Natural killer cell treated with Interleukin-12 subunit alpha and Interleukin-12 subunit beta and Interleukin-15 and Interleukin-18, amount 100 ng/mL, for 72 hours (primary cell): ENCODE results near the gene C2orf92. TPM values are rescaled to one million over a fixed set of nuclear protein-coding genes. Genes with fewer than 3 reads are reported as not detected.

Source experiments
- ATAC-seq, 2 donors: fragments of 150-1000 bp; cut with Tn5 transposase in 1 of 2; sonication (Bioruptor Pico), chemical (Tn5 transposase) in 1 of 2; 2 replicates each; pipeline ENCODE4 v1.10.0; 2021
- DNase-seq: peaks from one replicate; pipeline ENCODE4 v3.0.0; 2022; ENCODE audit warnings: low spot score
- H3K27ac Mint-ChIP-seq, 2 donors: 1 replicate in 1 of 2; 2 replicates in 1 of 2; pipeline ENCODE4 v1.8.0; 2022; ENCODE audit warnings: mixed read lengths in 2 of 2, mild to moderate bottlenecking in 1 of 2, moderate library complexity in 1 of 2
- H3K27me3 Mint-ChIP-seq, 2 donors: 1 replicate in 1 of 2; 2 replicates in 1 of 2; pipeline ENCODE4 v1.8.0; 2022; ENCODE audit warnings: mixed read lengths in 2 of 2
- H3K36me3 Mint-ChIP-seq: one replicate; pipeline ENCODE4 v1.8.0; 2022; ENCODE audit warnings: mixed read lengths
- H3K4me1 Mint-ChIP-seq, 2 donors: 1 replicate in 1 of 2; 2 replicates in 1 of 2; pipeline ENCODE4 v1.8.0; 2022; ENCODE audit warnings: low read depth in 2 of 2, mixed read lengths in 2 of 2, mild to moderate bottlenecking in 1 of 2
- H3K4me3 Mint-ChIP-seq: one replicate; pipeline ENCODE4 v1.8.0; 2022; ENCODE audit warnings: mixed read lengths
- H3K9me3 Mint-ChIP-seq: 2 replicates; pipeline ENCODE4 v1.8.0; 2022; ENCODE audit warnings: mixed read lengths
- total RNA-seq, 2 donors: library from RNA; stranded (reverse); gene quantifications; one replicate each; pipeline ENCODE4 v1.2.3, GENCODE V29; 2022

The C2orf92 gene
- total RNA-seq, 2 donors from 2014 or later, result 8.6 to 13.6 TPM

GRCh38 chr2:97691166-97691565 lies 21.7 kb downstream of the C2orf92 start:
- Mint-ChIP-seq H3K4me1 (peaks cover 0 to 4% of the 10 kb centered on the region in 2 donors), H3K27ac (no peak overlapping the region), H3K9me3 (no peaks in the 10 kb centered on the region), H3K36me3 (no peaks in the 10 kb centered on the region), H3K4me3 (no peak overlapping the region), H3K27me3 (peaks cover 0 to 5% of the 10 kb centered on the region in 2 donors)
- no peak for DNase-seq
- ATAC-seq, result no peak

GRCh38 chr2:97693476-97693875 lies 24.0 kb downstream of the C2orf92 start:
- no peak for ATAC-seq

GRCh38 chr2:97695744-97696143 lies 26.2 kb downstream of the C2orf92 start:
- no peak for DNase-seq
- no peaks in the 10 kb centered on the region for H3K27me3 Mint-ChIP-seq
- H3K27ac Mint-ChIP-seq, result no peak overlapping the region
- H3K36me3 Mint-ChIP-seq, result no peaks in the 10 kb centered on the region
- H3K9me3 Mint-ChIP-seq, result no peaks in the 10 kb centered on the region
- ATAC-seq, result no peak
- H3K4me1 Mint-ChIP-seq, result peaks cover 4 to 6% of the 10 kb centered on the region in 2 donors
- no peak overlapping the region for H3K4me3 Mint-ChIP-seq

More at GRCh38 chr2:97693476-97693875, 24.0 kb downstream of the C2orf92 start:
- H3K9me3 Mint-ChIP-seq, result no peaks in the 10 kb centered on the region
- no peak overlapping the region for H3K27ac Mint-ChIP-seq
- peaks cover 0 to 3% of the 10 kb centered on the region in 2 donors for H3K27me3 Mint-ChIP-seq
- H3K36me3 Mint-ChIP-seq, result no peaks in the 10 kb centered on the region
- DNase-seq, result no peak
- H3K4me3 Mint-ChIP-seq, result no peak overlapping the region
- H3K4me1 Mint-ChIP-seq, result peaks cover 4% of the 10 kb centered on the region in 2 donors

- no peaks in the 10 kb centered on the region for H3K36me3 Mint-ChIP-seq
- ATAC-seq, result peak; percentile 80 to 89
- H3K27ac Mint-ChIP-seq, result no peak overlapping the region
- DNase-seq, result peak; percentile 89
- no peak overlapping the region for H3K4me3 Mint-ChIP-seq
- H3K27me3 Mint-ChIP-seq, result no peaks in the 10 kb centered on the region
- H3K9me3 Mint-ChIP-seq, result no peaks in the 10 kb centered on the region
- peaks cover 4 to 6% of the 10 kb centered on the region in 2 donors for H3K4me1 Mint-ChIP-seq
These were observed 28.0 kb downstream of the C2orf92 start for GRCh38 chr2:97697252-97698235.

GRCh38 chr2:97698530-97698929 lies 29.0 kb downstream of the C2orf92 start:
- H3K4me1 Mint-ChIP-seq, result peaks cover 4 to 6% of the 10 kb centered on the region in 2 donors
- DNase-seq (no peak), ATAC-seq (no peak)
- no peak overlapping the region for H3K4me3 Mint-ChIP-seq
- no peak overlapping the region for H3K27ac Mint-ChIP-seq
- H3K36me3 Mint-ChIP-seq, result no peaks in the 10 kb centered on the region
- no peaks in the 10 kb centered on the region for H3K27me3 Mint-ChIP-seq
- no peaks in the 10 kb centered on the region for H3K9me3 Mint-ChIP-seq

DNA sequence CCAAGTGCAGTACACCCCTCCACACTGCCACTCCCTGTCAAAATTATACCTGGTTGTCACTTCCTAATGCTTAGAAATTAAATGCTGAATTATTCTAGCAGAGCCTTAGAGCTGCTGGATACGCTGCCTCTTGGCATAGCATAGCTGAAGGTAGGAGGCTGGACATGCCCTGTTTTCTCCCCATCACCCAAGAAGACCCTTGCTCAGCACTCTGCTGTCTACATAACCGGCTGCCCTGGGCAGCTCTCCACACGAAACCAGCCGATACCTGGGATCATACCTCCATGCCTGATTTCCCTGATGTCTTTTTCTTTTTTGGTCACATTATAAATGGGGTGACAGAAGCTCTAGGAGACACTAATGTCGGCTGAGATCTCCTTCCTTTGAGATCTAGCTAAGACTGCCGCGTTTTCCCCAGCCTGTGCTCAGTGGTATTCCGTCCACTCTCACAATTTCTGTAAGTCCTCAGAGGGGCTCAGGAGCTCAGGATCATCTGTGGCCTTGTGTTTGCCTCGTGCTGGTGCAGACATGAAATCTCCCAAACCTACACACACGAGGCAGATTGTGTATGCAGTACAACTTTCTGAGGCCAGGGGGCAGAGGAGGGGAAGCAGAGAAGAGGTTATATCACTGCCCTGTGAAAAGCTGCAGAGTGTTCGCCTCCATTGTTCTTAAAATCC lies 30.4 kb downstream of the C2orf92 start:
- peak; percentile 68 to 77 for ATAC-seq

DNA sequence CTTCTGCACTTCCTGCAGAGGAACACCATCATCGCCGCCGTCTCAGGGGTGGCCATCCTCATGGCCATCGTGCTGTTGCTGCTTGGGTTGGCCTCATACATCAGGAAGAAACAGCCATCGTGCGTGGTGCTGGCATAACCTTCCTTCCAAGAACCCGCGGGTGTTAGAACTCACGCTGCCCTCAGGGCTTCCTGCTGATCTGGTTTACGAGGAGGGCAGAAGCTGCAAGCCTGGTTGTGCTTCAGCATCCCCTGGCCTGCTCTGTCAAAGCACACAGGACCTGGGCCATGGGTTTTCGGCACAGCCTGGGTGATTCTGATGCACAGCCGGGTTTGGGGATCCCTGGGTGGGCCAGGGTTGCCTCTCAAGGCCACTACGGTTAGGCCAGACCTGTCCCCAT lies 31.7 kb downstream of the C2orf92 start:
- H3K4me1 Mint-ChIP-seq, result peaks cover 4 to 6% of the 10 kb centered on the region in 2 donors
- H3K27me3 Mint-ChIP-seq, result no peaks in the 10 kb centered on the region
- H3K27ac Mint-ChIP-seq, result no peak overlapping the region

More for the DNA sequence above, 30.4 kb downstream of the C2orf92 start:
- no peak overlapping the region for H3K27ac Mint-ChIP-seq
- H3K4me1 Mint-ChIP-seq, result peaks cover 4 to 6% of the 10 kb centered on the region in 2 donors
- H3K4me3 Mint-ChIP-seq, result no peak overlapping the region
- H3K9me3 Mint-ChIP-seq, result no peaks in the 10 kb centered on the region
- no peaks in the 10 kb centered on the region for H3K36me3 Mint-ChIP-seq
- no peaks in the 10 kb centered on the region for H3K27me3 Mint-ChIP-seq
- no peak for DNase-seq

DNA sequence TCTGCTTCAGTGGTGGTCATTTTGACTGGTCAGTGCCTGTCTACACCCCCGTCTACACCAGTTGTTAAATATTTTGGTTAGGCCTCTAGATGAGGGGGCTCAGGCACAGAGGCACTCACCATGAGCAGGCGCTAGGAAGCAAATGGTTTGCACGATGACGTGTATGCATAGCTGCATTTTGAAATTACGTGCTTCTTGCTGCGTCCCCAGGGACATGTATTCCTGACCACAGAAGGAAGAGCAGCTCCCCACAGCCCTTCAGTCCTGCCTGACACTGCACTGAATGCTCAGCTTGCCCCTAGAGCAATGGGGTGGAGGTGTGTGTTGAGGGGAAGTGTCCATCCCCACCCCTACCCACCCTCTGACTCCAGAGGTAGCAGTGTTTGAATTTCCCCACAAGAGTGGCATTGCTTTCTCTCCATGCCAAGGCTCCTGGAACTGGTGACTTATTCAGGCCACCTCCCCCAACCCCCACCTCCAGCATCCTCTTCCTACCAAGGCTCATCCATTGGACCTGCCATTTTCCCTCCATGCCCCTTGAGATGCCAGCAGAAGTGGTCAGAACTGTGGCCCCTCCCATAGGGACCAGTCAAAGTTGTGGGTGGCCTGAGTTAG lies 32.4 kb downstream of the C2orf92 start:
- Mint-ChIP-seq H3K27ac (no peak overlapping the region), H3K4me3 (no peak overlapping the region), H3K27me3 (no peaks in the 10 kb centered on the region), H3K9me3 (no peaks in the 10 kb centered on the region), H3K36me3 (no peaks in the 10 kb centered on the region), H3K4me1 (peaks cover 4 to 6% of the 10 kb centered on the region in 2 donors)
- ATAC-seq (peak in 1 of 2 donors; percentile 9), DNase-seq (no peak)

More for the DNA sequence above, 31.7 kb downstream of the C2orf92 start:
- ATAC-seq (no peak), DNase-seq (no peak)
- H3K9me3 Mint-ChIP-seq, result no peaks in the 10 kb centered on the region
- H3K36me3 Mint-ChIP-seq, result no peaks in the 10 kb centered on the region
- no peak overlapping the region for H3K4me3 Mint-ChIP-seq

GRCh38 chr2:97702731-97703470 lies 33.4 kb downstream of the C2orf92 start:
- DNase-seq (no peak), ATAC-seq (no peak)
- H3K9me3 Mint-ChIP-seq, result no peaks in the 10 kb centered on the region
- peaks cover 0 to 6% of the 10 kb centered on the region in 2 donors for H3K4me1 Mint-ChIP-seq
- no peaks in the 10 kb centered on the region for H3K27me3 Mint-ChIP-seq
- no peaks in the 10 kb centered on the region for H3K36me3 Mint-ChIP-seq
- no peak overlapping the region for H3K4me3 Mint-ChIP-seq
- no peak overlapping the region for H3K27ac Mint-ChIP-seq

DNA sequence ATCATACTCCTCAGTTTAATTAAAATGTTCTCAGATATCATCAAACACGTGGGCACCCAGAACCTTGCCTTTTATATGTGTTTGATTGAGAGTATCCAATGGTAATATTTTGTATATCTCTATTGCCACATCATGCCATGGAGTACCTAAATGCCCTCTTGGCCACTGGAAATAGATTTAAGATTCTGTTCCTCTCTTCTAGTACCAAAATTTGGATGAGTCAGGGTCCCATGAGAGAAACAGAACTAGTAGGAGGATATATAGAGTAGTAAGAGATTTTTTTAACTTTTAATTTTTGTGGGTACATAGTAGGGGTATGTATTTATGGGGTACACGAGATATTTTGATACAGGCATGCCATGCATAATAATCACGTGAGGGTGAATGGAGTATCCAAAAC lies 34.2 kb downstream of the C2orf92 start:
- H3K4me3 Mint-ChIP-seq, result no peak overlapping the region
- no peak for DNase-seq
- peaks cover 0 to 6% of the 10 kb centered on the region in 2 donors for H3K4me1 Mint-ChIP-seq

GRCh38 chr2:97704989-97705388 lies 35.5 kb downstream of the C2orf92 start:
- H3K9me3 Mint-ChIP-seq, result no peaks in the 10 kb centered on the region
- no peak overlapping the region for H3K27ac Mint-ChIP-seq
- DNase-seq, result no peak
- H3K4me3 Mint-ChIP-seq, result no peak overlapping the region
- H3K4me1 Mint-ChIP-seq, result peaks cover 5 to 7% of the 10 kb centered on the region in 2 donors
- ATAC-seq, result no peak
- H3K27me3 Mint-ChIP-seq, result no peaks in the 10 kb centered on the region
- no peaks in the 10 kb centered on the region for H3K36me3 Mint-ChIP-seq

More for the DNA sequence above, 34.2 kb downstream of the C2orf92 start:
- Mint-ChIP-seq H3K27ac (no peak overlapping the region), H3K9me3 (no peaks in the 10 kb centered on the region), H3K27me3 (no peaks in the 10 kb centered on the region), H3K36me3 (no peaks in the 10 kb centered on the region)
- ATAC-seq, result no peak

DNA sequence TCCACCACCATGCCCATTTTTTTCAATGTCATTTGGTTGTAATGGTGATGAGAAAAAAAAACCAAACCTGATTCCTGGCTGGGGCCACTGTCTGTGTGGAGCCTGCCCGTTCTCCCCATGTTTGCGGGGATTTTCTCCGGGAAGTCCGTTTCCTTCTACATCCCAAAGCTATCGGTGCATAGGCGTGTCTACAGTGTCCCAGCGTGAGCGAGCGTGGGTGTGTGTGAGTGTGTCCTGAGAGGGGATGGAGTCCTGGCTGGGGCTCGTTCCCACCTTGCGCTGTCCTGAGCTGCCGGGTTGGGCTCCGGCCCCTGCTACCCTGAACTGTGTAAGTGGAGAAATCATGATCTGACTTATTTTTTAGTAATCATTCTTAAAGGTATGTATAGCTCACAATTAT lies 36.6 kb downstream of the C2orf92 start:
- peaks cover 8% of the 10 kb centered on the region in 2 donors for H3K4me1 Mint-ChIP-seq
- DNase-seq (no peak), ATAC-seq (no peak)
- H3K27me3 Mint-ChIP-seq, result no peaks in the 10 kb centered on the region
- H3K4me3 Mint-ChIP-seq, result no peak overlapping the region
- no peaks in the 10 kb centered on the region for H3K9me3 Mint-ChIP-seq
- H3K36me3 Mint-ChIP-seq, result no peaks in the 10 kb centered on the region
- H3K27ac Mint-ChIP-seq, result no peak overlapping the region

DNA sequence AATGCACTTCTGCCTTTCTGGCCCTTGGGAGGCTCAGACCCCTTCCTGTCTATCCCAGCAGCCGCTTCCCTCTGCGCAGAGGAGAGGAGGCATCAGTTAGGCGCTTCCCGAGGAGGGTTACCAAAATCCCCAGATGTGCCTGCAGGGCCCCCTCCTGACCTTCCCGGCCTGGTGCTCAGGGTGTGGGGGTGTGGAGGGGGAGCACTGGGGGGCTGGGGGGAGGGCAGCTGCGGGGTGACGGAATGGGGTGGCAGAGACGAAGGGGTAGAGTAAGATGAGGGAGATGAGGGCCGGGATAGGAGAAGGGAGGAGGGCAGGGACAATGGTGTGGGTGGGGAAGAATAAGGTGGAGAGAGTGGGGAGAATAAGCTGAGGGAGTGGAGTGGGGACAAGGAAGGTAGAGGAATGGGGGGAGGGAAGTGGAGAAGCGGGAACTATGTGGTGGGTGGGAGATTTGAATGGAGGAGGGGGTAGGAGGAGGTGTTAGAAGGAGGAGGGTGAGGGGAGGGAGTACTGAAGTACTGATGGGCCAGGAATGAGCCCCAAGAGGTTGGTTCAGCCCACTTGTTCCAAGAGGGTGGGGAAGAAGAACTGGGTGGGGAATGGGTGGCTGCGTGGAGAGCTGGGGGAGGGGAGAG lies 37.3 kb downstream of the C2orf92 start:
- ATAC-seq (no peak), DNase-seq (no peak)
- Mint-ChIP-seq H3K4me1 (peaks cover 13 to 14% of the 10 kb centered on the region in 2 donors), H3K9me3 (no peaks in the 10 kb centered on the region), H3K27me3 (no peaks in the 10 kb centered on the region), H3K4me3 (no peak overlapping the region), H3K36me3 (no peaks in the 10 kb centered on the region), H3K27ac (no peak overlapping the region)
